Activated CD4-positive, alpha-beta T cell treated with anti-CD3 and anti-CD28 coated beads, Interleukin-2, amount 10 ng/mL, durations not matched to agents 7 days and 5 days (primary cell): ENCODE results near the gene LAMB4. TPM values are rescaled to one million over a fixed set of nuclear protein-coding genes. Genes with fewer than 3 reads are reported as not detected.

ENCODE experiments used
- CTCF ChIA-PET: fragments of 350-600 bp; sonication (Branson Sonifier 250); formaldehyde crosslinking; loops from one replicate; lab custom pipeline; 2021; ENCODE audit warnings: antibody characterized with exemption; lab: Charles Lee
- POLR2A ChIA-PET: fragments of 350-600 bp; sonication (Branson Sonifier 250); formaldehyde crosslinking; loops from one replicate; lab custom pipeline; 2021; ENCODE audit warnings: antibody characterized with exemption; lab: Charles Lee
- DNase-seq: peaks from one replicate; pipeline ENCODE4 v3.0.0-alpha.2; 2020
- H3K27ac Mint-ChIP-seq: one replicate; pipeline ENCODE4 v1.8.0; 2021; ENCODE audit warnings: mild to moderate bottlenecking, moderate library complexity, mixed read lengths
- H3K27me3 Mint-ChIP-seq: one replicate; pipeline ENCODE4 v1.8.0; 2021; ENCODE audit warnings: mixed read lengths
- H3K36me3 Mint-ChIP-seq: one replicate; pipeline ENCODE4 v1.8.0; 2021; ENCODE audit warnings: low read depth, mixed read lengths
- H3K4me1 Mint-ChIP-seq: one replicate; pipeline ENCODE4 v1.8.0; 2021; ENCODE audit warnings: mixed read lengths
- H3K4me3 Mint-ChIP-seq: one replicate; pipeline ENCODE4 v1.8.0; 2021; ENCODE audit warnings: mild to moderate bottlenecking, moderate library complexity, mixed read lengths
- H3K9me3 Mint-ChIP-seq: one replicate; pipeline ENCODE4 v1.8.0; 2021; ENCODE audit warnings: mixed read lengths
- total RNA-seq, 2 experiments: library from RNA; stranded (reverse); gene quantifications; one replicate each; pipeline ENCODE4 v1.2.3, GENCODE V29; 2021

LAMB4 gene
- total RNA-seq, 2 experiments from 2014 or later = not detected

DNA sequence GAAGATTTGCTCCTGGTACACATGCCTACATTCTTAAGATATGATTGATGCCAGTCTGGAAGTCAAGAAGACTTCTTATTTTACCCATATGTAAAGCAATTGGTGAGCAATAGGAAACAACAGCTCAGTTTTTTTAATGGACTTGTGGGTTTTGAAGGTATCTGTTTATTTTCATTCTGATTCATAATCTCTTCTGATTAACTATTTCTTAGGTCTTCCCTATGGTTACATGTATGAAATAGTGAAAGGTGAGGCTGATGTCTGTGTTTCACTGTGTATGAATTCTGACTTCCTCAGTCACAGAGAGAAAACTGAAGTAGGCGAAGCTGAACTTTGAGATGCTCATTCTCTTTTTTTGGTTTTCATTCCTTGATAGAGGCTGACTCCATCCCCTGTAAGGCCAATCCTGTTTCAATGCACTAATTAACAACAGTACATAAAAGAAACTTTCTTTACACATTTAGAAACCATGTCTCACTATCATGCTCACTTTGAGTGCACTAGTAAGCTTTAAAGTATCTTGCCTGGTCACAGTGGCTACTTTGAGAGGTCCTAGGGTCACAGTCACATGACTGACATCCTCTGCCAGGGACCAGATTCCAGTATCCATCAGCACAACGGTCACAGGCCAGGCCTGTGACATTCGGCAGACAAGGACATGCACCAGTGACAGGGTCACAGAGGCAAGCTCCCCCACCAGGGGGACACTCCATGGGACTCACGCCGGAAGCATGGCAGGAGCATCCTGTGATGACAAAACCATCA is 67.7 kb downstream of the LAMB4 start:
- Mint-ChIP-seq H3K27me3 (peaks cover 2% of the 10 kb centered on the region), H3K36me3 (no peaks in the 10 kb centered on the region), H3K9me3 (no peaks in the 10 kb centered on the region), H3K27ac (no peak overlapping the region), H3K4me1 (no peaks in the 10 kb centered on the region), H3K4me3 (no peak overlapping the region)
- ChIA-PET POLR2A (no interaction called here), CTCF (interaction anchor here (0.8 kb wide), 1 partner anchor 9 kb away, joined by 3 read pairs; no protein-coding TSS in a partner anchor)
- no peak for DNase-seq

DNA sequence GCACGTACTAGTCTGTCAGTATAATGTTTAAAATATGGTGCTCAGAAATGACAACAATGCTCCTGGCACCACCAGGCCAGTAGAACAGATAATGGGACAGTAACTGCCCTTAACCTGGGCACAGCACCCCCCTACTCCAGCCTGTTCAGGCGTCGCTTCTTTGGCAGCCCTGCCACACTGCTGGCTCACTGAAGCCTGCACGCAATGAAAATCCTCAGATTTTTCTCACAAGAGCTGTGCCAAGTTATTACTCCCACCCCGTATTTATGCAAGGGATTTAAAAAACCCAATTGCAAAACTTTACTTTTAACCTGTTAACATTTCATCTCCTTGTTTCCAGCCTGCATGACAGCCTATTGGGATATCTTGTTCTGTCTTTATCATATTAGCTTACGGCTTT is 70.6 kb downstream of the LAMB4 start:
- Mint-ChIP-seq H3K4me1 (no peaks in the 10 kb centered on the region), H3K36me3 (no peaks in the 10 kb centered on the region), H3K9me3 (no peaks in the 10 kb centered on the region), H3K27ac (no peak overlapping the region), H3K27me3 (peaks cover 2% of the 10 kb centered on the region), H3K4me3 (no peak overlapping the region)
- ChIA-PET CTCF (no interaction called here), POLR2A (no interaction called here)
- no peak for DNase-seq

DNA sequence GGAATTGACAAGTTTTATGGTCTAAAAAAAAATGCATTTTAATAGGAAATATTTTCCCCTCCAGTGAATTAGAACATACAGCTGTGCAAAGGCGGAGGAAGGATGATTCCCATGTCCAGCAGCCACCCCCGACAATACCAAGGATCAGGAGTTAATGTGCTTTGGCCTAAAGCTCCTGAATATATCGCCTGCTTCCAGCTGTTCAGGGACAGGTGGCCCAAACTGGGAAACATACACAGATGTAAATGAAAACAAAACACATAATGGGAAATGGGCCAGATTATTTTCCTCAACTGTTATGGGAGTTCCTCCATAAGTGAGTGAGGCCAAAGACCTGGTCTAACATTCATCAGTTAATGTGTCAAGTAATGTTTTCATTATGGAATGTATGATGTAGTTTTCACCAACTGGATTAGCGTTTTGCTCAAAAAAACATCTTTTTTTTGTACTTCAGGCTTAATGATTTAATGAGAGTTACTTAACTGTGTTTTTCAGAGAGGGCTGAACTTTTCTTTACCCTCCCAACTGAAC is 72.1 kb downstream of the LAMB4 start:
- Mint-ChIP-seq H3K27ac (no peak overlapping the region), H3K36me3 (no peaks in the 10 kb centered on the region), H3K4me1 (no peaks in the 10 kb centered on the region), H3K9me3 (no peaks in the 10 kb centered on the region), H3K27me3 (peaks cover 2% of the 10 kb centered on the region), H3K4me3 (no peak overlapping the region)
- ChIA-PET POLR2A (no interaction called here), CTCF (interaction anchor here (0.6 kb wide), 1 partner anchor 25 kb away, joined by 3 read pairs; no protein-coding TSS in a partner anchor)
- DNase-seq = no peak

DNA sequence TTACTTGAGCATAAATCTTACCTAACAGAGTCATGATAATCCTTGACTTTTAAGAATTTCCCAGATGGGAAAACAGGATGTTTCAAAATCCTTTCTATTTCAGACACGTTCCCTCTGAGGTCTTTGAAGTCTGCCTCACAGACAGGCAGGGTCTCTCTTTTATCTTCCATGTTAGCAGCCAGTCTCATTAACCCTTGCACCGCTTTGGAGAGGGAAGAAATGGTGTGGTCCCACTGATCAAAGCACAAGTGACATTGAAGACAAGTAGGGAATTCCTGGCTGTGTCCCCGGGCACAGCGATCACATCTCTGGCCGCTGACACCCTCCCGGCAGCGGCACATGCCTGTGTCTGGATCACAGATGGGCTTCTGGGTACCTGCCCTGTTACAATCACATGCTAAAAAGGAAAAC is 74.5 kb downstream of the LAMB4 start:
- CTCF ChIA-PET = no interaction called here
- Mint-ChIP-seq H3K36me3 (no peaks in the 10 kb centered on the region), H3K27ac (no peak overlapping the region), H3K4me1 (no peaks in the 10 kb centered on the region), H3K27me3 (no peaks in the 10 kb centered on the region), H3K4me3 (no peak overlapping the region), H3K9me3 (no peaks in the 10 kb centered on the region)
- POLR2A ChIA-PET = no interaction called here
- no peak for DNase-seq

DNA sequence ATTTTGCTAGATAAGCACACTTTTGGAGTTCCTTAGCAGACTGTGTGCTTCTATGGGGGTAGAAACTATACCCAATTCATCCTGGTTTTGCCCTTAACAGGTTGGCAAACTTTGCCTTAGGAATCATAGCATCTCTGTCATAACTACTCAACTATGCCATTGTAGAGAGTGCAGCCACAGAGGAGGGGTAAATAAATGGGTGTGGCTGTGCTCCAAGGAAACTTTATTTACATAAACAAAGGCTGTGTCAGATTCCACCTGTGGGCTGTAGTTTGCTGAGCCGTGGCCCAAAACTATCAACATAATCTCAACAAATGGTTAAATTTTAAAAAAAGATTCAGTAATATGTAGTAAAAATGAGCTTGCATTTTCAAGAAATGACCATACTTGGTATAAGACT is 75.6 kb downstream of the LAMB4 start:
- H3K36me3 Mint-ChIP-seq = no peaks in the 10 kb centered on the region
- no peak overlapping the region for H3K27ac Mint-ChIP-seq
- H3K4me1 Mint-ChIP-seq = no peaks in the 10 kb centered on the region
- ChIA-PET POLR2A (no interaction called here), CTCF (interaction anchor here (0.6 to 0.7 kb wide), 2 partner anchors 139 to 431 kb away, joined by 3 read pairs; no protein-coding TSS in a partner anchor)
- H3K27me3 Mint-ChIP-seq = no peaks in the 10 kb centered on the region
- H3K9me3 Mint-ChIP-seq = no peaks in the 10 kb centered on the region
- DNase-seq = no peak
- H3K4me3 Mint-ChIP-seq = no peak overlapping the region

DNA sequence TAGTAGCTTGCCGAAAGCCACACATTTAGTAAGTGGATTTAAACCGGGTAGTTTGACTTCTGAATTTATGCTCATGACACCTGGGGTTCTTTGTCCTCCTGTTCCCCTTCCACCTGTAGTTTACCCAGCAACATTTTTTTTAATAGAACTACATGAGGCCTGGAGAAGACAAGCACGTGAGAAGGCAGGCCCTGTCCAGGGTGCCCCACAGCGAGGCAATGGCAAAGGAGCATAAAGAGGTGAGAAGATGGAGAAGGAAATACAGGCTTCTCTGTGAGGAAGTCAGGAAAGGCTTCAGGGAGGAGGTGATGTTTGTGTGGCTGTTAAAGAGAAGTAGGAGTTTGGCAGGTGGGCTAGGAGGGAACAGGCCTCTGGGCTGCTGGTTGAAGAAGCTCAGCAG is 76.9 kb downstream of the LAMB4 start:
- no peak overlapping the region for H3K4me3 Mint-ChIP-seq
- DNase-seq = no peak
- H3K36me3 Mint-ChIP-seq = no peaks in the 10 kb centered on the region
- H3K27ac Mint-ChIP-seq = no peak overlapping the region
- no peaks in the 10 kb centered on the region for H3K4me1 Mint-ChIP-seq
- no peaks in the 10 kb centered on the region for H3K27me3 Mint-ChIP-seq
- CTCF ChIA-PET = interaction anchor here (0.8 kb wide), 1 partner anchor 9 kb away, joined by 3 read pairs; no protein-coding TSS in a partner anchor
- H3K9me3 Mint-ChIP-seq = no peaks in the 10 kb centered on the region
- POLR2A ChIA-PET = interaction anchor here (0.6 kb wide), 1 partner anchor 12 kb away, joined by 4 read pairs; no protein-coding TSS in a partner anchor

DNA sequence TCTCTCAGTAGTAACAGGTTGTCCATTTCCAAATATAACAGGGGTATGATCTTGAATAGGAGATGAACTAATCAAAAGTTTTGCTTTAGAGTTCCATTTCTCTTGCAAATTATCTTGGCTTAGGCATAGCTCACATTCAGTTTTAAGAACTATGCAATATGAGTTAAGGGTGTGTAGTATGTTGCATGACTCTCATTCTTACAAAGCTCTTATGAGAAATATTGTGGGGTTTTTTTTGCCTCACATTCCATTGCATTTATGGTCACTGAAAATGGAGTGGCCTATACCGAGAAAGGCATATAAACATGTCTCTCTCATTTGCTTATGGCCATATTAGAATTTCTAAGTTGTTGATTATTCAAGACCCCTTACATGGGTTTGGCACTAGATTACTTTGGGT is 78.7 kb downstream of the LAMB4 start:
- POLR2A ChIA-PET = no interaction called here
- DNase-seq = no peak
- no peaks in the 10 kb centered on the region for H3K36me3 Mint-ChIP-seq
- H3K4me1 Mint-ChIP-seq = no peaks in the 10 kb centered on the region
- H3K27me3 Mint-ChIP-seq = peaks cover 4% of the 10 kb centered on the region
- CTCF ChIA-PET = interaction anchor here (1.1 kb wide), 1 partner anchor 15 kb away, joined by 3 read pairs; no protein-coding TSS in a partner anchor
- H3K9me3 Mint-ChIP-seq = no peaks in the 10 kb centered on the region
- H3K27ac Mint-ChIP-seq = no peak overlapping the region
- no peak overlapping the region for H3K4me3 Mint-ChIP-seq

DNA sequence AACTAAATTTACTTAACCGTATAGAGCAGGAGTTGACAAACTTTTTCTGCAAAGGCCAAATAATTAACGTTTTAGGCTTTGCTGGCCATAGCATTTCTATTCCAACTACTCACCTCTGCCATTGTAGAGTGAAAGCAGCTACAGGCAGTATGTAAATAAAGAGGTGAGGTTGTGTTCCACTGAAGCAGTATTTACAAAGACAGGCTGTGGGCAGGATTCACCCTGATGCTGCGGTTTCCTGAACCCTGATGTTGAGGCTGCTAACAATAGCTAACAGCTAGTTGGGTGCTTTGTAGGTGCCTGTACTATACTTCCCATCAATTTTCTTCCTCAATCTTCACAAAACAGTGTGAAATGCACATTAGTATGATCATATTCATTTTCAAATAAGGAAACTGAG is 80.2 kb downstream of the LAMB4 start:
- no peaks in the 10 kb centered on the region for H3K36me3 Mint-ChIP-seq
- no peaks in the 10 kb centered on the region for H3K4me1 Mint-ChIP-seq
- ChIA-PET CTCF (interaction anchor here (0.6 kb wide), 1 partner anchor 524 kb away, joined by 3 read pairs; no protein-coding TSS in a partner anchor), POLR2A (no interaction called here)
- no peak overlapping the region for H3K4me3 Mint-ChIP-seq
- no peak overlapping the region for H3K27ac Mint-ChIP-seq
- H3K9me3 Mint-ChIP-seq = no peaks in the 10 kb centered on the region
- DNase-seq = peak; percentile 40
- H3K27me3 Mint-ChIP-seq = peaks cover 9% of the 10 kb centered on the region

DNA sequence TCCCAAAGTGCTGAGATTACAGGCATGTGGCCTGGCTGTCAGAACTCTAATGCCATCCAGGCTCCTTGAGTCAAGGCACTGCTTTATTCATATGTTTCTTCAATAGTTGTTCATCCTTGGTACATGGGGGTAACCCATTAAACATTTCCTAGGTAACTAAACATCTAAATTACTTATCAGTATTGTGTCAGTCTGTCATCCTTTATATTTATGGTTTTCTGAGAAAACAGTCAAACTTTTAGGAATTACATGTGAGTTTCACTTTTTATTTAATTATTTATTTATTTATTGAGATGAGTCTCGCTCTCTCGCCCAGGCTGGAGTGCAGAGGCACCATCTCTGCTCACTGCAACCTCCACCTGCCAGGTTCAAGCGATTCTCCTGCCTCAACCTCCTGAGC is 81.7 kb downstream of the LAMB4 start:
- Mint-ChIP-seq H3K9me3 (no peaks in the 10 kb centered on the region), H3K4me1 (no peaks in the 10 kb centered on the region), H3K36me3 (no peaks in the 10 kb centered on the region), H3K27me3 (peaks cover 15% of the 10 kb centered on the region), H3K4me3 (no peak overlapping the region), H3K27ac (no peak overlapping the region)
- no peak for DNase-seq
- ChIA-PET CTCF (no interaction called here), POLR2A (no interaction called here)

DNA sequence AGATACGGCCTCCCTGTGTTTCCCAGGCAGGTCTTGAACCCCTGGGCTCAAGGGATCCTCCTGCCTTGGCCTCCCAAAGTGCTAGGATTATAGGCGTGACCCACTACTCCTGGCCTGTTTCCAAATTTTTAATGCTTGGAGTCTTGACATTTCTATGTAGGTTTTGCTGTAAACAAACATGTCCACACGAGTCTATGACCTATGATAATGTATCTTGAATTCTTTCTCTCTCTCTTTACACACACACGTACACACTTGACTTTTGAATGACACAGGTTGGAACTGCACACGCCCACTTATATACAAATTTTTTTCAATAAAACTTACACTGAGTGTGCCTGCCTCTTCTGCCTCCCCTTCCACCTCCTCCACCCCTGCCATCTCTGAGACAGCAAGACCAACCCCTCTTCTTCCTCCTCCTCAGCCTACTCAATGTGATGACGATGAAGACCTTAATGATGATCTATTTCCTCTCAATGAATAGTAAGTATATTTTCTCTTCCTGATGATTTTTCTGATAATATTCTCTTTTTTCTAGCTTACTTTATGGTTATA is 83.1 kb downstream of the LAMB4 start:
- DNase-seq = no peak
- Mint-ChIP-seq H3K4me3 (no peak overlapping the region), H3K27me3 (peaks cover 21% of the 10 kb centered on the region), H3K4me1 (no peaks in the 10 kb centered on the region), H3K9me3 (no peaks in the 10 kb centered on the region), H3K27ac (no peak overlapping the region), H3K36me3 (no peaks in the 10 kb centered on the region)
- POLR2A ChIA-PET = no interaction called here
- CTCF ChIA-PET = no interaction called here

DNA sequence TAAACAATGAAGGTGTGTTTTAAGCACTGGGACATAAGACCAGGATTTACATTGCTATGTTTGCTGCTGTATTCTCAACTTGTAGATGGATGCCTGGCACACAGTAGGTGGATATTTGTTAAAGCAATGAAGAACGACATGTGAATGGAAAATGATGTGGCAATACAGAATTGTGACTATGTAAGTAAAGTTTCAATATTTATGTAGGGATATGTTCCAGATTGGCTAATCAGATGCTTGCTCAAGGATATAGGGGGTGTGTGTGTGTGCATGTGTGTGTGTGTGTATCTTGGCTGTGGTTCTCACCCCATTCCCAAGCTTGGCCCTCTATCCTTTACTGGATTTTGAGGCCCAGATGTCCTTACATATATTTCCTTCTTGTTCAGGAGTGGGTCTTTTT is 84.5 kb downstream of the LAMB4 start:
- H3K27me3 Mint-ChIP-seq = peaks cover 31% of the 10 kb centered on the region
- H3K4me3 Mint-ChIP-seq = no peak overlapping the region
- ChIA-PET CTCF (no interaction called here), POLR2A (no interaction called here)
- H3K36me3 Mint-ChIP-seq = no peaks in the 10 kb centered on the region
- H3K9me3 Mint-ChIP-seq = no peaks in the 10 kb centered on the region
- no peaks in the 10 kb centered on the region for H3K4me1 Mint-ChIP-seq
- no peak overlapping the region for H3K27ac Mint-ChIP-seq
- no peak for DNase-seq

DNA sequence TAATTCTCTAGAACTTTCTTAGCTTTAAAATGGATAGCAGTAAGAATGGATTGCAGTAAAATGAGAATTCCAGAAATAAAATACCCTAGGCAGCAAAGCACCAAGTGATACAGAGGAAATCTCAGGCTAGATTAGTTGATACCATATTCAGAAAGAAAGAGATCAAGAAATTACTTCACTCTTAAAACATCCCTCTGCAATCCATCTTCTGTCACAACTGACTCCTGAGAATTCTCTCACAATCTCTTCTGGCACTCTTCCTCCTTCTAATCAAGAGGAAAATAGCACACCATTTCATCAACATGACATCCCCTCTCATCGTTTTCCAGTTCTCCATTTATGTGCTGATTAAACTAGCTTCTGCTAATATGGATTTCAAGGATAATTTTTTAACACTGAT is 85.0 kb downstream of the LAMB4 start:
- Mint-ChIP-seq H3K36me3 (no peaks in the 10 kb centered on the region), H3K27me3 (peaks cover 35% of the 10 kb centered on the region), H3K4me3 (no peak overlapping the region), H3K27ac (no peak overlapping the region), H3K4me1 (no peaks in the 10 kb centered on the region), H3K9me3 (no peaks in the 10 kb centered on the region)
- POLR2A ChIA-PET = no interaction called here
- DNase-seq = no peak
- CTCF ChIA-PET = no interaction called here

DNA sequence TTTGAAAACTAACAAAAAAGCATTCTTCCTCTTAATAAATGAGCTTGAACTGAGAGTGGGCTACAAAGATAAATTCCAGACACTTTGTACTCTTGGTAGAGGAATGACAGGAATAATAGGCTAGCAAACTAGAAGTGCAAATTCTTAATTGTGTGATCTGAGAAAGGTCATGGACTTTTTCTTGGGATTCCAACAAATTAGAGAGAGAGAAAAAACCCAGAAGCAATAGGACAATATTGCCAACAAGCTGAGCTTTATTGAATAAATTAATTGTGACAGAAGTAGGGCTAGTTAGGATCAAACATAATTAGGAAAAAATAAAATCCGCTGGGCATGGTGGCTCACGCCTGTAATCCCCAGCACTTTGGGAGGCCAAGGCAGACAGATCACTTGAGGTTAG is 85.8 kb downstream of the LAMB4 start:
- POLR2A ChIA-PET = interaction anchor here (0.6 kb wide), 1 partner anchor 90 kb away, joined by 3 read pairs; no protein-coding TSS in a partner anchor
- Mint-ChIP-seq H3K27me3 (peaks cover 35% of the 10 kb centered on the region), H3K4me1 (no peaks in the 10 kb centered on the region), H3K27ac (no peak overlapping the region), H3K4me3 (no peak overlapping the region), H3K36me3 (no peaks in the 10 kb centered on the region), H3K9me3 (no peaks in the 10 kb centered on the region)
- no peak for DNase-seq
- CTCF ChIA-PET = no interaction called here
